Calu3 (cell line): ENCODE data around the gene CASP3. TPM values are rescaled to one million over a fixed set of nuclear protein-coding genes. Genes with fewer than 3 reads are reported as not detected.
"Not testable (repeated sequence)": the region's sequence is repeated elsewhere in the genome, so short reads cannot be mapped to it uniquely, and the experiment has no call there.

Source experiments
- BruUV-seq: library from RNA; stranded (reverse); fragments of 400-500 nt; replicated peaks from 2 replicates; lab custom pipeline; 2021; lab: Mats Ljungman, UMichigan
- CTCF ChIA-PET: fragments of 300-600 bp; sonication (Branson Sonifier 250); formaldehyde crosslinking; loops from one replicate; lab custom pipeline; 2022; ENCODE audit warnings: antibody characterized with exemption; lab: Charles Lee
- DNase-seq: peaks from one replicate; pipeline ENCODE4 v3.0.0; 2022
- H3K27ac Mint-ChIP-seq: one replicate; pipeline ENCODE4 v1.8.0; 2022; ENCODE audit warnings: mixed read lengths; ENCODE audit not compliant: unreplicated experiment
- H3K27me3 Mint-ChIP-seq: one replicate; pipeline ENCODE4 v1.8.0; 2022; ENCODE audit warnings: mixed read lengths; ENCODE audit not compliant: unreplicated experiment
- H3K36me3 Mint-ChIP-seq: one replicate; pipeline ENCODE4 v1.8.0; 2022; ENCODE audit warnings: mild to moderate bottlenecking, moderate library complexity, mixed read lengths; ENCODE audit not compliant: insufficient read depth, unreplicated experiment
- H3K4me1 Mint-ChIP-seq: one replicate; pipeline ENCODE4 v1.8.0; 2022; ENCODE audit warnings: mild to moderate bottlenecking, low read depth, mixed read lengths; ENCODE audit not compliant: unreplicated experiment
- H3K4me3 Mint-ChIP-seq: one replicate; pipeline ENCODE4 v1.8.0; 2022; ENCODE audit warnings: mild to moderate bottlenecking, low read depth, moderate library complexity, mixed read lengths; ENCODE audit not compliant: unreplicated experiment
- H3K9me3 Mint-ChIP-seq: one replicate; pipeline ENCODE4 v1.8.0; 2022; ENCODE audit warnings: low read depth, mixed read lengths; ENCODE audit not compliant: unreplicated experiment
- intact Hi-C: fragments of 100-400 bp; cut with micrococcal nuclease; formaldehyde crosslinking; loops from one replicate; pipeline ENCODE4 v1.10.0; 2022; ENCODE audit not compliant: unreplicated experiment
- total RNA-seq: library from RNA; stranded (reverse); gene quantifications from 2 replicates; pipeline ENCODE4 v1.2.3, GENCODE V29; 2022
- TF ChIP-seq, protein P1 (sequence below): fragments of 200-600 bp; IDR thresholded peaks from one replicate; pipeline ENCODE4 v1.8.0; 2022; ENCODE audit warnings: antibody characterized with exemption; ENCODE audit not compliant: unreplicated experiment

CASP3 gene
- total RNA-seq, 1 experiment from 2014 or later: 22.2 TPM

DNA sequence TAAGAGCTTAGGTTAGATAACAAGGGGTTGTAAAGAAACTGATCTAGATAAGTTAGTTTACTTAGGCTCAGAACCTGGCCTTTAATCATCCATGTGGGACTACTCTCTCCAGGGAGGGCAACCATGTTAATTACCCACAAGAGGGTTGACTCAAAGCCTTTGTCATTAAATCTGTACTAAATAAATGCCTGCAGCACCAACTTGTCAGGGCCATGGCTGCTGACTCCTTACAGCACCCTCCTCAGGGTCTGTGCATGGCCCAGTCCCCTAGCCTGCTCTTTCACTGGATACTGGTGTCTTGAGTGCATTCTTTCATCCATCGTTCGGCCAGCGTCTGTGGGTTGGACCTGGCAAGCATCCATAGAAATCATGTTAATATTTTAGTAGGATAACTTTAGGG lies 34.7 kb downstream of the CASP3 start:
- Mint-ChIP-seq H3K9me3 (peaks cover 2% of the 10 kb centered on the region), H3K4me3 (no peak overlapping the region), H3K36me3 (no peaks in the 10 kb centered on the region), H3K27me3 (no peaks in the 10 kb centered on the region), H3K4me1 (peaks cover 17% of the 10 kb centered on the region), H3K27ac (no peak overlapping the region)
- intact Hi-C loops: no loop called here
- BruUV-seq: no TSS peak
- no peak for DNase-seq
- CTCF ChIA-PET: no interaction called here
- TF ChIP-seq, protein P1, sequence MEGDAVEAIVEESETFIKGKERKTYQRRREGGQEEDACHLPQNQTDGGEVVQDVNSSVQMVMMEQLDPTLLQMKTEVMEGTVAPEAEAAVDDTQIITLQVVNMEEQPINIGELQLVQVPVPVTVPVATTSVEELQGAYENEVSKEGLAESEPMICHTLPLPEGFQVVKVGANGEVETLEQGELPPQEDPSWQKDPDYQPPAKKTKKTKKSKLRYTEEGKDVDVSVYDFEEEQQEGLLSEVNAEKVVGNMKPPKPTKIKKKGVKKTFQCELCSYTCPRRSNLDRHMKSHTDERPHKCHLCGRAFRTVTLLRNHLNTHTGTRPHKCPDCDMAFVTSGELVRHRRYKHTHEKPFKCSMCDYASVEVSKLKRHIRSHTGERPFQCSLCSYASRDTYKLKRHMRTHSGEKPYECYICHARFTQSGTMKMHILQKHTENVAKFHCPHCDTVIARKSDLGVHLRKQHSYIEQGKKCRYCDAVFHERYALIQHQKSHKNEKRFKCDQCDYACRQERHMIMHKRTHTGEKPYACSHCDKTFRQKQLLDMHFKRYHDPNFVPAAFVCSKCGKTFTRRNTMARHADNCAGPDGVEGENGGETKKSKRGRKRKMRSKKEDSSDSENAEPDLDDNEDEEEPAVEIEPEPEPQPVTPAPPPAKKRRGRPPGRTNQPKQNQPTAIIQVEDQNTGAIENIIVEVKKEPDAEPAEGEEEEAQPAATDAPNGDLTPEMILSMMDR: no peak

DNA sequence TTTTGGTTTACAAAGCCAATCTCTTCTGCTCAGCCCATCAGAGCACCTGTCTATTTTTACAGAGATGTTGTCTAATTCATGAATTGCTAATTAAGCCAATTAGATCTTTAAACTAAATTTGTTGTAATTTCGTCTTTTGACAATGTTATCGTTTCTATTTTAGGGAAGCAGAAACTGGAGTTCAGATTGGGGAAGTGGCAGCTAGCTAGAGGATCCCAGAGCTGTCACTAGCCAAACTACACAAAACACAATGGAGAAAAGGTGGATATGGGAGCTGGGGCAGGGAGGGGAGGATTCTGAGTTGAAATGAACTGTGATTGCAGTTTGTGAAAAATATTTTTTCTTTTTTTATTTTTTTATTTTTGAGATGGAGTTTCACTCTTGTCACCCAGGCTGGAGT lies 35.8 kb downstream of the CASP3 start:
- intact Hi-C loops: no loop called here
- Mint-ChIP-seq H3K27ac (no peak overlapping the region), H3K36me3 (no peaks in the 10 kb centered on the region), H3K4me1 (peaks cover 17% of the 10 kb centered on the region), H3K4me3 (no peak overlapping the region), H3K9me3 (peaks cover 2% of the 10 kb centered on the region), H3K27me3 (no peaks in the 10 kb centered on the region)
- CTCF ChIA-PET: no interaction called here
- no peak for DNase-seq
- no TSS peak for BruUV-seq
- TF ChIP-seq, protein P1: no peak

DNA sequence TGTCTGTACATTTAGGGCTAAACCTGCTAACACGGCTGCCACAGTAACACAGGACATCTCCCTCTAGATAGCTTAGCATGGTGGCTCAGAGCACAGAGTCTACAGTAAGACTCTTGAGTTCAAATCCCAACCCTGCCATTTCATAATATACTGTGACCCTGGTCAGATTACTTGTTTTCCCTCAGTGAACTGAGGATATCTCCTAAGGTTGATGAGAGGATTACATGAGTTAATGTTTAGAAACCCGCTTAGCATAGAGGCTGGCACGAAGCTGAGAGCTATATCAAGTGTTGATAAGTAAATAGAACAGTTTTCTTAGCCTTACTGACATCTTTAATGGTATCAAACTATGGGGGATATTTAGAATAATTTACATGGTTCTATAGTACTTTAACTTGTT lies 37.2 kb downstream of the CASP3 start:
- Mint-ChIP-seq H3K27ac (no peak overlapping the region), H3K4me3 (no peak overlapping the region), H3K9me3 (peaks cover 2% of the 10 kb centered on the region), H3K36me3 (no peaks in the 10 kb centered on the region), H3K27me3 (no peaks in the 10 kb centered on the region), H3K4me1 (peaks cover 8% of the 10 kb centered on the region)
- BruUV-seq: no TSS peak
- CTCF ChIA-PET: no interaction called here
- intact Hi-C loops: no loop called here
- TF ChIP-seq, protein P1: no peak
- no peak for DNase-seq

DNA sequence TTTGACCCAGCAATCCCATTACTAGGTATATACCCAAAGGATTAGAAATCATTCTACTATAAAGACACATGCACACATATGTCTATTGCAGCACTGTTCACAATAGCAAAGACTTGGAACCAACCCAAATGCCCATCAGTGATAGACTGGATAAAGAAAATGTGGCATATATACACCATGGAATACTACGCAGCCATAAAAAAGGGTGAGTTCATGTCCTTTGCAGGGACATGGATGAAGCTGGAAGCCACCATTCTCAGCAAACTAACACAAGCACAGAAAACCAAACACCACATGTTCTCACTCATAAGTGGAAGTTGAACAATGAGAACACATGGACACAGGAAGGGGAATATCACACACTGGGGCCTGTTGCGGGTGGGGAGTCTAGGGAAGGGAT lies 41.8 kb downstream of the CASP3 start:
- H3K36me3 Mint-ChIP-seq, DNase-seq, H3K9me3 Mint-ChIP-seq, H3K4me3 Mint-ChIP-seq, H3K4me1 Mint-ChIP-seq, intact Hi-C loops, H3K27me3 Mint-ChIP-seq, BruUV-seq, H3K27ac Mint-ChIP-seq: not testable (repeated sequence)
- CTCF ChIA-PET: interaction anchor here (0.6 kb wide), 1 partner anchor 10 kb away, joined by 3 read pairs; no protein-coding TSS in a partner anchor

DNA sequence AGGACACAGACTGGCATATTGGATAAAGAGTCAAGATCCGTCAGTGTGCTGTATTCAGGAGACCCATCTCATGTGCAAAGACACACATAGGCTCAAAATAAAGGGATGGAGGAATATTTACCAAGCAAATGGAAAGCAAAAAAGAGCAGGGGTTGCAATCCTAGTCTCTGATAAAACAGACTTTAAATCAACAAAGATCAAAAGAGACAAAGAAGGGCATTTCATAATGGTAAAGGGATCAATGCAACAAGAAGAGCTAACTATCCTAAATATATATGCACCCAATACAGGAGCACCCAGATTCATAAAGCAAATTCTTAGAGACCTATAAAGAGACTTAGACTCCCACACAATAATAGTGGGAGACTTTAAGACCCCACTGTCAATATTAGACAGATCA lies 46.4 kb downstream of the CASP3 start:
- CTCF ChIA-PET, H3K4me1 Mint-ChIP-seq, H3K36me3 Mint-ChIP-seq, H3K27ac Mint-ChIP-seq, H3K27me3 Mint-ChIP-seq, DNase-seq, H3K9me3 Mint-ChIP-seq, BruUV-seq, intact Hi-C loops, H3K4me3 Mint-ChIP-seq: not testable (repeated sequence)

DNA sequence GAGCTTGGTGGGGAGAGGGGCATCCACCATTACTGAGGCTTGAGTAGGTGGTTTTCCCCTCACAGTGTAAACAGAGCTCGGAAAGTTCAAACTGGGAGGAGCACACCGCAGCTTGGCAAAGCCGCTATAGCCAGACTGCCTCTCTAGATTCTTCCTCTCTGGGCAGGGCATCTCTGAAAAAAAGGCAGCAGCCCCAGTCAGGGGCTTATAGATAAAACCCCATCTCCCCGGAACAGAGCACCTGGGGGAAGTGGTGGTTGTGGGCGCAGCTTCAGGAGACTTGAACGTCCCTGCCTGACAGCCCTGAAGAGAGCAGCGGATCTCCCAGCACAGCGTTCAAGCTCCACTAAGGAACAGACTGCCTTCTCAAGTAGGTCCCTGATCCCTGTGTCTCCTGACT lies 48.3 kb downstream of the CASP3 start:
- DNase-seq, H3K4me3 Mint-ChIP-seq, H3K27me3 Mint-ChIP-seq, BruUV-seq, H3K36me3 Mint-ChIP-seq, H3K27ac Mint-ChIP-seq, H3K9me3 Mint-ChIP-seq, intact Hi-C loops, CTCF ChIA-PET: not testable (repeated sequence)
- H3K4me1 Mint-ChIP-seq: peaks cover 19% of the 10 kb centered on the region
